Sigmoid colon (tissue), 7 donors: ENCODE data around the gene NACAD. TPM values are rescaled to one million over a fixed set of nuclear protein-coding genes. Genes with fewer than 3 reads are reported as not detected.

Experiments used
- DNase-seq: peaks from one replicate; pipeline ENCODE4 v3.0.0-alpha.2; 2019
- H3K27ac ChIP-seq, 4 donors: fragments of 200-600 bp; sonication (generic); one replicate each; pipeline ENCODE4 v1.5.1; 2016 to 2019; ENCODE audit warnings: mild to moderate bottlenecking in 1 of 4
- H3K27me3 ChIP-seq, 3 donors: fragments of 200-600 bp; sonication (generic); one replicate each; pipeline ENCODE4 v1.5.1; 2019; ENCODE audit warnings: mild to moderate bottlenecking in 1 of 3
- H3K36me3 ChIP-seq, 4 donors: fragments of 200-600 bp; sonication (generic); one replicate each; pipeline ENCODE4 v1.5.1; 2016 to 2019
- H3K4me1 ChIP-seq, 4 donors: fragments of 200-600 bp; sonication (generic); one replicate each; pipeline ENCODE4 v1.5.1; 2017 to 2019
- H3K4me3 ChIP-seq, 4 donors: fragments of 200-600 bp; sonication (generic); one replicate each; pipeline ENCODE4 v1.5.1; 2017 to 2019; ENCODE audit warnings: mild to moderate bottlenecking in 2 of 4, moderate library complexity in 1 of 4
- H3K9me3 ChIP-seq, 4 donors: fragments of 200-600 bp in 3 of 4; sonication (generic) in 3 of 4; one replicate each; pipeline versions ENCODE4 v1.5.1 to v1.6.1; 2013 to 2019
- CTCF ChIP-seq, 4 experiments: fragments of 450-650 bp in 3 of 4; fragments of 200-600 bp in 1 of 4; IDR thresholded peaks; one replicate each; pipeline ENCODE4 v1.5.1; 2016 to 2019; ENCODE audit warnings: antibody characterized with exemption in 4 of 4, mild to moderate bottlenecking in 3 of 4, moderate library complexity in 2 of 4
- EP300 ChIP-seq, 4 donors: sonication (generic); formaldehyde crosslinking; IDR thresholded peaks; one replicate each; pipeline ENCODE4 v1.6.1; 2017; ENCODE audit warnings: antibody characterized with exemption in 4 of 4
- POLR2A ChIP-seq, 2 donors: fragments of 450-650 bp; IDR thresholded peaks; one replicate each; pipeline ENCODE4 v1.6.1; 2016; ENCODE audit warnings: antibody characterized with exemption in 2 of 2, mild to moderate bottlenecking in 2 of 2, moderate library complexity in 2 of 2
- POLR2AphosphoS5 ChIP-seq, 4 donors: sonication (generic); formaldehyde crosslinking; IDR thresholded peaks; one replicate each; pipeline ENCODE4 v1.6.1; 2017; ENCODE audit warnings: antibody characterized with exemption in 4 of 4
- WGBS, 2 donors: extraction: QIAGEN DNeasy Blood & Tissue Kit; methylation state at CpG; one replicate each; pipeline ENCODE4 v1.1.7; 2013; 5-methylcytosine and 5-hydroxymethylcytosine counted together
- intact Hi-C: fragments of 100-400 bp; cut with DNase I; formaldehyde crosslinking; loops from one replicate; pipeline ENCODE4 v1.15.1; 2023
- polyA plus RNA-seq, 3 donors: library from polyadenylated mRNA; stranded (reverse); fragments of 200-250 nt; gene quantifications; one replicate each; pipeline ENCODE4 v1.2.3, GENCODE V29; 2013
- total RNA-seq, 4 donors: library from RNA; depleted of rRNA; stranded (reverse); fragments of >200 nt; gene quantifications; one replicate each; pipeline ENCODE4 v1.1.0, GENCODE V29; 2016
- donor health status: healthy with polysubstance abuse.
- donor health status: Bipolar disorder and iron deficiency.
- donor health status: healthy.

NACAD gene
- total and polyA plus RNA-seq, 7 donors, result 0.23 to 8.9 (median 3.2) TPM

GRCh38 chr7:45086331-45087065 lies 2.3 kb downstream of the NACAD start:
- Histone ChIP-seq H3K9me3 (no peaks in the 10 kb centered on the region), H3K4me1 (peaks cover 0 to 19% (median 10%) of the 10 kb centered on the region in 4 donors), H3K27ac (no peak overlapping the region), H3K27me3 (no peaks in the 10 kb centered on the region), H3K4me3 (no peak overlapping the region), H3K36me3 (no peaks in the 10 kb centered on the region)
- 80 to 88% methylated on average over 15 of the region's 15 CpGs for WGBS, 2 donors
- no peak for TF ChIP-seq CTCF (IDR thresholded peaks at IDR 0.05)
- TF ChIP-seq POLR2AphosphoS5 (IDR thresholded peaks at IDR 0.05), result no peak
- no peak for TF ChIP-seq EP300 (IDR thresholded peaks at IDR 0.05)
- TF ChIP-seq POLR2A (IDR thresholded peaks at IDR 0.05), result no peak
- intact Hi-C loops, result loop anchor here (5.0 kb wide), 1 partner anchor 84 kb away; the partner anchor contains the start of gene CCM2
- DNase-seq, result peak; percentile 54

GRCh38 chr7:45085619-45086200 lies 3.1 kb downstream of the NACAD start:
- WGBS, 2 donors, result 80 to 82% methylated on average over 23 of the region's 23 CpGs
- no peak for DNase-seq
- Histone ChIP-seq H3K27me3 (no peaks in the 10 kb centered on the region), H3K27ac (no peak overlapping the region), H3K4me1 (peaks cover 0 to 19% (median 10%) of the 10 kb centered on the region in 4 donors), H3K9me3 (no peaks in the 10 kb centered on the region), H3K4me3 (no peak overlapping the region), H3K36me3 (no peaks in the 10 kb centered on the region)
- TF ChIP-seq POLR2AphosphoS5 (IDR thresholded peaks at IDR 0.05), result no peak
- TF ChIP-seq POLR2A (IDR thresholded peaks at IDR 0.05), result no peak
- TF ChIP-seq EP300 (IDR thresholded peaks at IDR 0.05), result no peak
- no peak for TF ChIP-seq CTCF (IDR thresholded peaks at IDR 0.05)
- intact Hi-C loops, result loop anchor here (5.0 kb wide), 1 partner anchor 83 kb away; the partner anchor contains the start of gene CCM2

- peak; percentile 62 for DNase-seq
Observed at GRCh38 chr7:45084901-45085618, 3.7 kb downstream of the NACAD start.

GRCh38 chr7:45084336-45084735 lies 4.4 kb downstream of the NACAD start:
- Histone ChIP-seq H3K9me3 (no peaks in the 10 kb centered on the region), H3K4me3 (no peak overlapping the region), H3K27me3 (no peaks in the 10 kb centered on the region), H3K4me1 (peaks cover 0 to 16% (median 9%) of the 10 kb centered on the region in 4 donors), H3K27ac (no peak overlapping the region), H3K36me3 (no peaks in the 10 kb centered on the region)
- TF ChIP-seq POLR2AphosphoS5 (IDR thresholded peaks at IDR 0.05), result no peak
- no peak for TF ChIP-seq EP300 (IDR thresholded peaks at IDR 0.05)
- TF ChIP-seq POLR2A (IDR thresholded peaks at IDR 0.05), result no peak
- TF ChIP-seq CTCF (IDR thresholded peaks at IDR 0.05), result no peak
- intact Hi-C loops, result no loop called here
- peak; percentile 51 for DNase-seq
- WGBS, 2 donors, result 78 to 85% methylated on average over 5 of the region's 5 CpGs

More at GRCh38 chr7:45084901-45085618, 3.7 kb downstream of the NACAD start:
- 76 to 78% methylated on average over 24 of the region's 24 CpGs for WGBS, 2 donors
- H3K9me3 ChIP-seq, result no peaks in the 10 kb centered on the region
- H3K4me1 ChIP-seq, result peaks cover 0 to 19% (median 10%) of the 10 kb centered on the region in 4 donors
- H3K27me3 ChIP-seq, result no peaks in the 10 kb centered on the region
- TF ChIP-seq POLR2AphosphoS5 (IDR thresholded peaks at IDR 0.05) (no peak), POLR2A (IDR thresholded peaks at IDR 0.05) (no peak), EP300 (IDR thresholded peaks at IDR 0.05) (no peak), CTCF (IDR thresholded peaks at IDR 0.05) (no peak)
- H3K27ac ChIP-seq, result no peak overlapping the region
- no peak overlapping the region for H3K4me3 ChIP-seq
- no peaks in the 10 kb centered on the region for H3K36me3 ChIP-seq
- intact Hi-C loops, result loop anchor here (5.0 kb wide), 1 partner anchor 83 kb away; the partner anchor contains the start of gene CCM2
